Uterus (tissue), 2 donors: ENCODE data around the gene DCP1B.

Experiments
- CTCF ChIP-seq, 4 experiments: fragments of 200-600 bp in 2 of 4; fragments of 450-650 bp in 2 of 4; sonication (generic) in 2 of 4; IDR thresholded peaks; one replicate each; pipeline ENCODE4 v1.5.1; 2016 to 2019; ENCODE audit warnings: antibody characterized with exemption in 4 of 4, mild to moderate bottlenecking in 2 of 4, moderate library complexity in 1 of 4
- POLR2A ChIP-seq, 2 donors: fragments of 450-650 bp; IDR thresholded peaks; one replicate each; pipeline ENCODE4 v1.6.1; 2016; ENCODE audit warnings: antibody characterized with exemption in 2 of 2, mild to moderate bottlenecking in 1 of 2, moderate library complexity in 1 of 2

- TF ChIP-seq POLR2A (IDR thresholded peaks at IDR 0.05) (no peak), CTCF (IDR thresholded peaks at IDR 0.05) (no peak)
Measured at GRCh38 chr12:1931642-1932041, 72.6 kb downstream of the DCP1B start.
